Cardiac fibroblast (primary cell): ENCODE data around the gene RHOG.
A peak's percentile ranks its signal among the peaks of the same experiment; 100 is the strongest.

Experiments
- DNase-seq, 2 donors: peaks; one replicate each; pipeline versions ENCODE4 v3.0.0 to v3.0.0-alpha.2; 2010; ENCODE audit warnings: low read depth in 2 of 2
- H3K4me3 ChIP-seq, 2 donors: replicated peaks in 1 of 2; 1 replicate in 1 of 2; 2 replicates in 1 of 2; pipeline ENCODE4 v1.5.1; 2011; ENCODE audit warnings: low read depth in 2 of 2, low read length in 2 of 2, mild to moderate bottlenecking in 2 of 2, moderate library complexity in 1 of 2
- CTCF ChIP-seq: IDR thresholded peaks from one replicate; pipeline ENCODE4 v1.5.1; 2011; ENCODE audit warnings: low read depth, mild to moderate bottlenecking, low read length, inconsistent platforms

RHOG gene

GRCh38 chr11:3810951-3811350 is 29.8 kb downstream of the RHOG start:
- TF ChIP-seq CTCF: no peak
- no peak overlapping the region for H3K4me3 ChIP-seq
- no peak for DNase-seq

- no peak for DNase-seq
- no peak for TF ChIP-seq CTCF
- H3K4me3 ChIP-seq: no peak overlapping the region
Observed at GRCh38 chr11:3810446-3810845, 30.3 kb downstream of the RHOG start.

- no peak overlapping the region for H3K4me3 ChIP-seq
- TF ChIP-seq CTCF: no peak
- DNase-seq: no peak
Observed at GRCh38 chr11:3809624-3809928, 31.2 kb downstream of the RHOG start.

GRCh38 chr11:3808861-3809623 is 31.7 kb downstream of the RHOG start:
- TF ChIP-seq CTCF: peak; percentile 33
- H3K4me3 ChIP-seq: peak overlapping the region; percentile 64 to 76
- DNase-seq: peak; percentile 55

- DNase-seq: peak; percentile 57 to 58
- TF ChIP-seq CTCF: peak; percentile 88
- H3K4me3 ChIP-seq: peak within 1 kb of the TSS; percentile 64 to 76
Observed at GRCh38 chr11:3807909-3808860, 32.6 kb downstream of the RHOG start, which contains the start of gene PGAP2. PGAP2 (plus strand) TSS chr11:3808560; CDS start chr11:3811260, 2,700 bp downstream.

GRCh38 chr11:3803726-3804495 is 36.8 kb downstream of the RHOG start:
- H3K4me3 ChIP-seq: no peak overlapping the region
- no peak for TF ChIP-seq CTCF
- peak in 1 of 2 donors; percentile 45 for DNase-seq
